Naive thymus-derived CD8-positive, alpha-beta T cell (primary cell): ENCODE measurements around the gene CHCHD6. TPM values are rescaled to one million over a fixed set of nuclear protein-coding genes. Genes with fewer than 3 reads are reported as not detected.
A peak's percentile ranks its signal among the peaks of the same experiment; 100 is the strongest.

Source experiments
- ATAC-seq, 2 donors: fragments of 150-1000 bp; cut with Tn5 transposase in 1 of 2; sonication (Bioruptor Pico), chemical (Tn5 transposase) in 1 of 2; 1 replicate in 1 of 2; 2 replicates in 1 of 2; pipeline ENCODE4 v1.10.0; 2021; ENCODE audit warnings: mild to moderate bottlenecking in 2 of 2, moderate library complexity in 2 of 2
- POLR2A ChIA-PET: fragments of 350-600 bp; sonication (Branson Sonifier 250); formaldehyde crosslinking; loops from one replicate; lab custom pipeline; 2021; ENCODE audit warnings: antibody characterized with exemption; lab: Charles Lee
- DNase-seq, 10 donors: peaks; one replicate each; pipeline versions ENCODE4 v3.0.0 to v3.0.0-alpha.2; 2020 to 2022
- H3K27ac Mint-ChIP-seq, 10 donors: one replicate each; pipeline ENCODE4 v1.8.0; 2020 to 2022; ENCODE audit warnings: mild to moderate bottlenecking in 10 of 10, mixed read lengths in 10 of 10, moderate library complexity in 4 of 10, inconsistent platforms in 1 of 10
- H3K27me3 Mint-ChIP-seq, 5 donors: one replicate each; pipeline ENCODE4 v1.8.0; 2021 to 2022; ENCODE audit warnings: mixed read lengths in 5 of 5
- H3K36me3 Mint-ChIP-seq, 3 donors: one replicate each; pipeline ENCODE4 v1.8.0; 2020 to 2022; ENCODE audit warnings: mixed read lengths in 3 of 3, mild to moderate bottlenecking in 2 of 3, inconsistent platforms in 1 of 3
- H3K4me1 Mint-ChIP-seq, 4 donors: one replicate each; pipeline ENCODE4 v1.8.0; 2021 to 2022; ENCODE audit warnings: mixed read lengths in 4 of 4
- H3K4me3 Mint-ChIP-seq, 10 donors: one replicate each; pipeline ENCODE4 v1.8.0; 2020 to 2022; ENCODE audit warnings: mild to moderate bottlenecking in 10 of 10, mixed read lengths in 10 of 10, moderate library complexity in 6 of 10, inconsistent platforms in 1 of 10
- H3K9me3 Mint-ChIP-seq, 9 donors: one replicate each; pipeline ENCODE4 v1.8.0; 2020 to 2022; ENCODE audit warnings: mixed read lengths in 9 of 9, mild to moderate bottlenecking in 3 of 9, inconsistent platforms in 1 of 9, moderate library complexity in 1 of 9
- polyA plus RNA-seq, 3 donors: library from polyadenylated mRNA; unstranded; fragments of 300-500 nt; fragmentation: Illumina TruSeq; gene quantifications; one replicate each; pipeline ENCODE4 v1.2.3, GENCODE V29; 2021
- total RNA-seq, 8 experiments: library from RNA in 2 of 8; stranded (reverse) in 2 of 8; gene quantifications; one replicate each; pipeline ENCODE4 v1.2.3 and lab custom pipeline; 2021 to 2026

CHCHD6 gene
- total and polyA plus RNA-seq, 5 experiments from 2014 or later, result 7.8 to 16.9 (median 11.3) TPM

DNA sequence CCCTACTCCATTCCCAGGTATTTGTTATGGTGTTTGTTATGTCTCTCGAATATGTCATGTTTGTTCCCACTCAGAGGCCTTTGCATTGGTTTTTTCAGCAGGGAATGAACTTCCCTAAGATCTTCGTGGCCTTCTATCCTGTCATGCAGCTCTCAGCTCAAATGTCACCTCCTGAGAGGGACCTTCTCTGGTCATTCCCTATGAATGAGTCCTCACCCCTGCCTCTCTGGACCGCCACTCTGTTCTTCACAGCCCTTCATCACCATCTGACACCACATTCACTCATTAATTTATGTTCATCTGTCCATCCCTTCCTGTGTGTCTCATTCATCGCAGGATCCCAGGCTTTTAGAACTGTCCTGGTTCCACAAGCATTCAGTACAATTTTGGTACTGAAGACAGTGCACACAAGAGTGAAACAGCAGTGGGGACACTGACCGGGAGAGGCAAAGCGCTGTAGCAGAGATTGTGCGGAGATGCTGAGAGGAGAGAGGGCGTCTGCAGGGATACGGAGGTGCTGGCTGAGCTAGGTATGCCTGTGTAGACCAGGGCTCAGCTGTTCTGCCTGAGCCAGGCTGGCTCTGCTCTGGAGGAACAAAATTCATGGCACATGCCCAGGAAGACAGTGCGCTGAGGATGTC, 132.3 kb downstream of the CHCHD6 start:
- POLR2A ChIA-PET, result no interaction called here
- Mint-ChIP-seq H3K4me1 (peaks cover 0 to 4% (median 0%) of the 10 kb centered on the region in 4 donors), H3K4me3 (no peak overlapping the region), H3K27me3 (no peaks in the 10 kb centered on the region), H3K9me3 (peaks cover 0 to 2% (median 0%) of the 10 kb centered on the region in 9 donors), H3K27ac (peak overlapping the region in 2 of 10 donors; percentile 6 to 10), H3K36me3 (peaks cover 0 to 20% (median 16%) of the 10 kb centered on the region in 3 donors)
- no peak for ATAC-seq
- DNase-seq, result no peak

DNA sequence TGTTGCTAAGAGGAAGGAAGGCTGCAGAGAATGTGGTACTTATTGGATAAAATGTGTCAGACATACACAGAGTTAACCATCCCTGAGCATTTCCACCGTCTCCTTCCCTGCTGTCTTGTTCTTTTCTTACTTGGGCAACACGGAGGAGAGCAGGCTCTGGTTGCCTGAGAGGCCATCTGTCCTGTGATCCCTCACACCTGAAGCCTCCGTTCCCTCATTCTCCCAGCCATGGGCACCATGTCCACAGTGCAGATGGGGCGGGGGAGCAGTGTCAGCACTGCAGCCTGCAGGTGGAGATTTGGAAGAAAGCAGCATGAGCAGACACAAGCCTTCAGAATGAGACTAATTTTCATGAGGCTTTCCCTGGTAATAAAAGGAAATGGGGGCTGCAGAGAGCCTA, 133.7 kb downstream of the CHCHD6 start:
- no peak overlapping the region for H3K27ac Mint-ChIP-seq
- H3K9me3 Mint-ChIP-seq, result peaks cover 0 to 2% (median 0%) of the 10 kb centered on the region in 9 donors
- H3K36me3 Mint-ChIP-seq, result peaks cover 0 to 18% (median 16%) of the 10 kb centered on the region in 3 donors
- DNase-seq, result no peak
- peaks cover 0 to 4% (median 0%) of the 10 kb centered on the region in 4 donors for H3K4me1 Mint-ChIP-seq
- no peak overlapping the region for H3K4me3 Mint-ChIP-seq
- no peaks in the 10 kb centered on the region for H3K27me3 Mint-ChIP-seq
- no peak for ATAC-seq
- POLR2A ChIA-PET, result no interaction called here

DNA sequence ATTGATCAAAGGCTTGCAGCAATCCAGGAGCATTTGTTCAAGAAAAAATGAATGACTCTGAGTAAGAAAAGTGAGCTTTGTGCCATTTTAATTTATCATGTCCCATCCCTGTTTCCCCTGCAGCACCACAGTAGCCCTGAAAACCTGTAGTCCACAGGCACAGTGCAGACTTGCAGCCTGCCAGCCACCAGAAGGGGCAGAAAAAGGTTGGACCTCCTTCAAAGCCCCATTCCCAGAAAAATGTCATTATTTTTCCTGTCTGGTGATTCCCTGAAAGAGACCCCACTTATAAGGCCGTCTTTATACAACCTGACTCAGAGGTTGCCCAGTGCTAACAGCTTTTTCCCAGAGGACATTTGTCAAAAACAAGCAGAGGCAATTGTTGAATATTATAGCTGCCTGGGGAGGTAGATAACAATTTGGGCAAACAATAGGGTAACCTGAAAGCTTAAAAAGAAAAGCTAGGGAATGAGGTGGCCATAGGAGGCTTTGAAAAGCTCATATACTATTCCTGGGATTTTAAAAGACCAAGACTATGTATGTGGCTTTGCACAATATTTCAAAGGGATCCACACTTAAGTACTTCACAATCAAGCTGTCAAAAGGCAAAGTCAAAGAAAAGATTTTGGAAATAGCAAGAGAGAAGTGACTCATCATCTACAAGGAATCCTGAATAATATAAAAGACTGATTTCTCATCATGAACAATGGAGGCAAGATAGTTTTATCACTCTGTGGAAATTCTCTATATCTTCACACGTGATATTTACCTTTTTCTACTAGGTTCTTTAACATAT, 142.1 kb downstream of the CHCHD6 start:
- ATAC-seq (no peak), DNase-seq (no peak)
- H3K9me3 Mint-ChIP-seq, result no peaks in the 10 kb centered on the region
- peaks cover 0 to 6% (median 3%) of the 10 kb centered on the region in 3 donors for H3K36me3 Mint-ChIP-seq
- no peaks in the 10 kb centered on the region for H3K27me3 Mint-ChIP-seq
- H3K4me1 Mint-ChIP-seq, result peaks cover 0 to 4% (median 0%) of the 10 kb centered on the region in 4 donors
- POLR2A ChIA-PET, result no interaction called here
- H3K27ac Mint-ChIP-seq, result no peak overlapping the region
- H3K4me3 Mint-ChIP-seq, result no peak overlapping the region

DNA sequence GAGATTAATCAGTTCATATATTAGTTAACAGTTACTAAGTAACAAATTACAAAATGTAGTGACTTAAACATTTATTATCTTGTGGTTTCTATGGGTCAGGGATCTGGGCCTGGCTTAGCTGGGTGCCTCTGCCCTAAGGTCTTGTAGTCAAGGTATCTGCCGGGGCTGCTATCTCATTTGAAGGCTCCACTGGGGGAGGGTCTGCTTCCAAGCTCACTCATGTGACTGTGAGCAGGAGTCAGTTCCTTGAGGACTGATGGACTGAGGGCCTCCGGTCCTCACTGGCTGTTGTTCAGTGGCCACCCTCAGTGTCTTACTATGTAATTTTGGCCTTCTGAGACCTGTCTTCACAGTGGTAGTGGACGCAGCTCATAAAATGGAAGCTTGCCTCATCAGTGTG, 143.0 kb downstream of the CHCHD6 start:
- DNase-seq (no peak), ATAC-seq (no peak)
- Mint-ChIP-seq H3K4me3 (no peak overlapping the region), H3K27ac (no peak overlapping the region), H3K27me3 (no peaks in the 10 kb centered on the region), H3K4me1 (peaks cover 0 to 4% (median 0%) of the 10 kb centered on the region in 4 donors), H3K36me3 (peaks cover 0 to 6% (median 3%) of the 10 kb centered on the region in 3 donors), H3K9me3 (no peaks in the 10 kb centered on the region)
- POLR2A ChIA-PET, result no interaction called here

DNA sequence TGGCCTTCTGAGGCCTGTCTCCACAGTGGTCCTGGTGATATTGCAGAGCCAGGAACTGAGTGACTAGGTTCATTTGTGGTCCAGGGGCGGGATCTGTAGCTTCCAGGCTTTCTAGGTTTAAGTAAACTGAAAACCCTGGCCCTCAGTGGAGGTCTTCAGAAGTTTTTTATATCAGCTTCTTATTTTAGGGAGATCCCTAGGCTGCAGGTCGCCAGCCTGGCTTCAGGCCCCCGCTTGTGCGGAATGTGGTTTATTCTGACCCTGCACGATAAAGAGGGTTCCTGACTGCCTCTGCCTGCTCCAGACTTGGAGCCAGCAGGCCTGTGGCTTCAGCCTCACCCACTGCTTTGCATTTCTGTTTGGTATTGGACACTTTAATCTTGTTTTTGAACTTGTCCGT, 145.0 kb downstream of the CHCHD6 start:
- DNase-seq (no peak), ATAC-seq (no peak)
- POLR2A ChIA-PET, result no interaction called here
- H3K27ac Mint-ChIP-seq, result no peak overlapping the region
- no peak overlapping the region for H3K4me3 Mint-ChIP-seq
- no peaks in the 10 kb centered on the region for H3K9me3 Mint-ChIP-seq
- H3K4me1 Mint-ChIP-seq, result peaks cover 0 to 4% (median 0%) of the 10 kb centered on the region in 4 donors
- peaks cover 0 to 13% (median 6%) of the 10 kb centered on the region in 3 donors for H3K36me3 Mint-ChIP-seq
- H3K27me3 Mint-ChIP-seq, result no peaks in the 10 kb centered on the region

DNA sequence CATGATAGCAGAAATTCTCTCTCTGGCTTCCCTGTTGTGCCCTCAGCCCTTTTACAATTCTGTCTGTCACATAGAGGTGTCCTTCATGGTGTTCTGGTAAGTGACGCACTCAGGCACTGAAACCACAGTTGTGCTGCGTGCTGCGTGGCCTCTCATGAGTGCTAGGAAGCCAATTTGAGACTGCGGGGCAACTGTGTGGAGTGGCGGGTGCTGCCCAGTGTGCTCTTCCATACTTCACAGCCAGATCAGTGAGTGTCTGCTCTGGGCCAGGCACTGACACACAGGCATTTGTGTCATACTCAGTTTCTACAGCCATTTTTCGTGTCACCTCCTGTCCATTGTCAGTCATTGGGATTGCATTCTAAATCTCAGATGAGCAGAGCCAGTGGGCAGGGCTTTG, 145.7 kb downstream of the CHCHD6 start:
- Mint-ChIP-seq H3K4me3 (no peak overlapping the region), H3K4me1 (peaks cover 0 to 6% (median 0%) of the 10 kb centered on the region in 4 donors), H3K27ac (peak overlapping the region in 1 of 10 donors; percentile 79), H3K9me3 (no peaks in the 10 kb centered on the region), H3K36me3 (peaks cover 0 to 16% (median 6%) of the 10 kb centered on the region in 3 donors), H3K27me3 (no peaks in the 10 kb centered on the region)
- ATAC-seq, result no peak
- no peak for DNase-seq
- POLR2A ChIA-PET, result no interaction called here

DNA sequence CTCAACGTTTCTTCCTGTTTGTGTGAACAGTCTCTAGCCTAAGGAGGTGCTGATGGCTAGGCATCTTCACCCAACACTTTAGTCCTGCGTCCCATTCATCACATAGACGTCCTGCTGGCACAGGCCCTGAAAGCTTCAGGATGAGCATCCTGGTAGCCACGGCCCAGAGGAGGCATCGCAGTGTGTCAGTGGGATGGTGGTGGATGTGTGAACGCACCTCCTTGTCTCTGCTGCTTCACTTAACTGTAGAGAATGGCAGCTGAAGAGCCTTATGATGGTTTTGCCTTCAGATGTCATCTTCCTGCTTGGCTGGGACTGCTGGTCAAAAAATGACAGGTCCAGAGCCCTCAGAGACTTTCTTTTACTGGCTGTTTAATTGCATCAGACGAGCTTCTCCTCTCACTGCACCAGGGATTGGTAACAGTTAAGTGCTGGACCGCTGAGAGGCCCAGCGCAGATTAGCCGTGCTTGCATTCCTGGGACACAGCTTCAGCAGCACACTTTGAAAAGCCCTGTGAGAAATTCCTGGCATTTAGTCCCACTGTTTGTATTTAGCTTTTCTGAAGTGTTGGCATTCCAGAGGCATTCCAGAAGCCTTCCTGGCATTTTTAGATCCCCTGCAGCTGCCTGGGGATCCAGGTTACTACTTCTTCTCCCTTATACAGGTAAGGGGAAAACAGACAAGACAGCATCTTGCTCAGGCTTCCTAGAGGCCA, 146.5 kb downstream of the CHCHD6 start:
- peaks cover 0 to 8% (median 0%) of the 10 kb centered on the region in 4 donors for H3K4me1 Mint-ChIP-seq
- ATAC-seq, result no peak
- no peak overlapping the region for H3K4me3 Mint-ChIP-seq

DNA sequence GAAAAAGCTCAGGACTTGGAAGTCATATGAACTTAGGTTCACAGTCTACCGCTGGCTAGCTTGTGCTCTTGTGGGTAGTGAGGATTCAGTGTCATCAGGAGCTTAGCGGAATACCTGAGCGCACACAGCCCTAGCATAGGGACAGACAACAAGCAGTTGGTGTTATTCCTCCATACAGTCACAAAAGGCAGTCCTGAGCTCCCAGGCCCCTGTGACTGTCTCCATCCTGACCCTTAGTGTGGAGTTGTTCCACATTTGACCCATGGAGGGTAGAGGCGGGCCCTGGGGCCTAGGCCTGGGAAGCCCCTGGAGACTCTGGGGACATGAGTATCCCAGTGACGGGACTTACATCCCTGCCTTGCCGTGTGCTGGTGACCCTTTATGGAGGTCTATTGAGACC, 147.3 kb downstream of the CHCHD6 start:
- Mint-ChIP-seq H3K4me1 (peaks cover 0 to 8% (median 0%) of the 10 kb centered on the region in 4 donors), H3K27ac (no peak overlapping the region), H3K36me3 (peaks cover 0 to 21% (median 6%) of the 10 kb centered on the region in 3 donors), H3K27me3 (no peaks in the 10 kb centered on the region), H3K9me3 (no peaks in the 10 kb centered on the region), H3K4me3 (no peak overlapping the region)
- POLR2A ChIA-PET, result no interaction called here
- ATAC-seq (no peak), DNase-seq (no peak)

More for the DNA sequence above, 146.5 kb downstream of the CHCHD6 start:
- DNase-seq, result no peak
- POLR2A ChIA-PET, result no interaction called here
- Mint-ChIP-seq H3K36me3 (peaks cover 0 to 21% (median 6%) of the 10 kb centered on the region in 3 donors), H3K27me3 (no peaks in the 10 kb centered on the region), H3K27ac (no peak overlapping the region), H3K9me3 (no peaks in the 10 kb centered on the region)

DNA sequence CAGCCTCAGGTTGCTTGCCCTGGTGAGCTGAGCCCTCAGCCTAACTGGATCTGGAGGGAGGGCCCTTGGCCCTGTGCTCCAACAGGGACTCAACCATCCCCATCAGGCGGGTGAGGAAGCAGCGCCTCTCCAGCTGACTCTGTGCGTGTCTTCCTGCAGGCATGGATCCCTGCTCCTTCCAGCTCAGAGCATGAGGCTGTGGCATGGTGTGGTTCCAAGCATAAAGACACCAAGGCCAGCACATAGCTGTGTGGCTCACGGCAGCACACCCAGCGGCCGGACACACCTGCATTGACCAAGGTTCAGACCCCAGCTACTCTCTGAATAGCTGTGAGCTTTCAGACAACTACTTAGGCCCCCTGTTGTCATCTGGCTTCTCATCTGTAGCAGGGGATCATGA, 147.9 kb downstream of the CHCHD6 start:
- DNase-seq (no peak), ATAC-seq (no peak)
- H3K4me1 Mint-ChIP-seq, result peaks cover 0 to 8% (median 0%) of the 10 kb centered on the region in 4 donors
- POLR2A ChIA-PET, result no interaction called here
- H3K27me3 Mint-ChIP-seq, result no peaks in the 10 kb centered on the region
- H3K27ac Mint-ChIP-seq, result no peak overlapping the region
- no peak overlapping the region for H3K4me3 Mint-ChIP-seq
- H3K36me3 Mint-ChIP-seq, result peaks cover 0 to 22% (median 3%) of the 10 kb centered on the region in 3 donors
- H3K9me3 Mint-ChIP-seq, result no peaks in the 10 kb centered on the region

DNA sequence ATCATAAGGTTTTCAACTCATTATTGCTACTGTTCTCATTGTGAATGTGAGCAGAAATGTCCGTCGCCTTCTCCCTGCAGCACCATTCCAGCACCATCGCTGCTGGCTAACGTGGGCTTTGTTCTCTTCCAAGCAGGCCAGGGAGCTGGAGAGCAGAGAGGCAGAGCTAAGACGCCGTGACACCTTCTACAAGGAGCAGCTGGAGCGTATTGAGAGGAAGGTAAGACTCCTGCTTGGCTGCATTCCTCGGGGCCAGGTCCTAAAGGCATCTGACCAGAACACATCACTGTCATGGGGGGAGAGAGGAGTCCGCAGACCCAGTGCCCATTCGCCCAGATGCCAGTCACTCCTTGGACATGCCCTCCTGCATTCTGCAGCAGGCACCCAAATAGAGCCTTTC, 148.5 kb downstream of the CHCHD6 start:
- no peak for ATAC-seq
- Mint-ChIP-seq H3K27ac (no peak overlapping the region), H3K36me3 (peaks cover 0 to 25% (median 6%) of the 10 kb centered on the region in 3 donors), H3K27me3 (no peaks in the 10 kb centered on the region), H3K4me3 (no peak overlapping the region), H3K4me1 (peaks cover 0 to 8% (median 0%) of the 10 kb centered on the region in 4 donors), H3K9me3 (no peaks in the 10 kb centered on the region)
- no peak for DNase-seq
- POLR2A ChIA-PET, result no interaction called here

DNA sequence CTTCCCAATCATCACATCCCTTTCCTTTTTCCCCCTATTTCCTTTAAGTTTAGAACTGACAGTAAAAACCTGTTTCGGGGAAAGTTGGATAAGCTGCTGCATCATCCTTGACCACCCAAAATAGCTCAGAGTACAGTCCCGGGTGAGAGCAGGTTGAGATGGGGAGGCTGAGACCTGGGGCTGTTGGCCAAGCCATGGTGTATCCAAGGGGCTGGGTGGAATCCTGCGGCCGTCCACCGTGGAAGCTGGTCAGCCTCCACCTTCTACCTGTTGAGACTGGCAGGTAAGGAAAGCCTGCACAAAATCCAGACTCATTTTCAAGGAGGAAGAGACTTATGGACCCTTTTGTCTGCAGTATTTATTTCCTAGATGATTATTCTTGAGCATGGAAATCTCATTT, 150.6 kb downstream of the CHCHD6 start:
- no peak for ATAC-seq
- DNase-seq, result no peak
- Mint-ChIP-seq H3K27ac (no peak overlapping the region), H3K4me3 (no peak overlapping the region), H3K4me1 (peaks cover 0 to 6% (median 0%) of the 10 kb centered on the region in 4 donors), H3K36me3 (peaks cover 0 to 32% (median 15%) of the 10 kb centered on the region in 3 donors), H3K27me3 (no peaks in the 10 kb centered on the region), H3K9me3 (no peaks in the 10 kb centered on the region)
- POLR2A ChIA-PET, result no interaction called here

DNA sequence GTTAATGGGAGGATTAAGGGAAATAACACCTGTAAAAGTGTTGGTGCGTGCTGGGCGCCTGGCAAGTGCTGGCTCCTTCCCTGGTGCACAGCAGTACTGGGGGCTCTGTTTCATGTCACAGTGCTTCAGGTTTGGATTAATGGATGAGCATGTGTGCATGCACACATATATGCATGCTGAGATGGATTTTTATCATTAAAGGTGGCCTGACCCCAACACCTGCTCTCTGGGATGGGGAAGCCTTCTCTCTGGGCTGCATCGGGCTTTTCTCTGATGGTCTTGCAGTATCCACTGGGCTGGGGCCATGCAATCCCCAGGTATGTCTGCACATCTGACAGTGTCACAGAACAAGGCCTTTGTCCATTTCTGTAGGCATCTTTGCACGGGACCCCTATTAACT, 151.3 kb downstream of the CHCHD6 start:
- DNase-seq (no peak), ATAC-seq (no peak)
- Mint-ChIP-seq H3K4me3 (no peak overlapping the region), H3K36me3 (peaks cover 0 to 34% (median 17%) of the 10 kb centered on the region in 3 donors), H3K27me3 (no peaks in the 10 kb centered on the region), H3K4me1 (peaks cover 0 to 4% (median 0%) of the 10 kb centered on the region in 4 donors), H3K9me3 (no peaks in the 10 kb centered on the region), H3K27ac (peak overlapping the region in 1 of 10 donors; percentile 31)
- POLR2A ChIA-PET, result no interaction called here
